ENCODE measurements around the gene ADGRV1. TPM values are rescaled to one million over a fixed set of nuclear protein-coding genes. Genes with fewer than 3 reads are reported as not detected.

The ADGRV1 gene
- total RNA-seq, 1 donor from 2014 or later: 0.69 TPM

GRCh38 chr5:90874066-90874465, 315.5 kb downstream of the ADGRV1 start:
- peak; percentile 63 for DNase-seq (ENCODE audit: low read depth)
- TF ChIP-seq CTCF (conservative IDR thresholded peaks at IDR 0.05; ENCODE audit: low read depth, low read length): no peak
- no peak overlapping the region for H3K4me3 ChIP-seq (ENCODE audit: low read depth, low read length)

- TF ChIP-seq CTCF (conservative IDR thresholded peaks at IDR 0.05; ENCODE audit: low read depth, low read length): no peak
- DNase-seq (ENCODE audit: low read depth): no peak
- no peak overlapping the region for H3K4me3 ChIP-seq (ENCODE audit: low read depth, low read length)
These were observed 316.9 kb downstream of the ADGRV1 start for GRCh38 chr5:90875456-90875855.

- TF ChIP-seq CTCF (conservative IDR thresholded peaks at IDR 0.05; ENCODE audit: low read depth, low read length): no peak
- no peak overlapping the region for H3K4me3 ChIP-seq (ENCODE audit: low read depth, low read length)
- peak; percentile 68 for DNase-seq (ENCODE audit: low read depth)
These were observed 317.8 kb downstream of the ADGRV1 start for GRCh38 chr5:90876366-90876765.

GRCh38 chr5:90877049-90877448, 318.5 kb downstream of the ADGRV1 start:
- no peak for DNase-seq (ENCODE audit: low read depth)
- TF ChIP-seq CTCF (conservative IDR thresholded peaks at IDR 0.05; ENCODE audit: low read depth, low read length): no peak

GRCh38 chr5:90878081-90878480, 319.5 kb downstream of the ADGRV1 start:
- no peak for TF ChIP-seq CTCF (conservative IDR thresholded peaks at IDR 0.05; ENCODE audit: low read depth, low read length)
- H3K4me3 ChIP-seq (ENCODE audit: low read depth, low read length): no peak overlapping the region
- no peak for DNase-seq (ENCODE audit: low read depth)

More at GRCh38 chr5:90877049-90877448, 318.5 kb downstream of the ADGRV1 start:
- no peak overlapping the region for H3K4me3 ChIP-seq (ENCODE audit: low read depth, low read length)

GRCh38 chr5:90878549-90879196, 320.1 kb downstream of the ADGRV1 start:
- DNase-seq (ENCODE audit: low read depth): no peak

More at GRCh38 chr5:90878549-90879196, 320.1 kb downstream of the ADGRV1 start:
- no peak overlapping the region for H3K4me3 ChIP-seq (ENCODE audit: low read depth, low read length)
- no peak for TF ChIP-seq CTCF (conservative IDR thresholded peaks at IDR 0.05; ENCODE audit: low read depth, low read length)
